Measurements from ENCODE around the gene NYNRIN. TPM values are rescaled to one million over a fixed set of nuclear protein-coding genes. Genes with fewer than 3 reads are reported as not detected.
"Not testable (repeated sequence)": the region's sequence is repeated elsewhere in the genome, so short reads cannot be mapped to it uniquely, and the experiment has no call there.

The NYNRIN gene
- total RNA-seq: 6.1 TPM

DNA sequence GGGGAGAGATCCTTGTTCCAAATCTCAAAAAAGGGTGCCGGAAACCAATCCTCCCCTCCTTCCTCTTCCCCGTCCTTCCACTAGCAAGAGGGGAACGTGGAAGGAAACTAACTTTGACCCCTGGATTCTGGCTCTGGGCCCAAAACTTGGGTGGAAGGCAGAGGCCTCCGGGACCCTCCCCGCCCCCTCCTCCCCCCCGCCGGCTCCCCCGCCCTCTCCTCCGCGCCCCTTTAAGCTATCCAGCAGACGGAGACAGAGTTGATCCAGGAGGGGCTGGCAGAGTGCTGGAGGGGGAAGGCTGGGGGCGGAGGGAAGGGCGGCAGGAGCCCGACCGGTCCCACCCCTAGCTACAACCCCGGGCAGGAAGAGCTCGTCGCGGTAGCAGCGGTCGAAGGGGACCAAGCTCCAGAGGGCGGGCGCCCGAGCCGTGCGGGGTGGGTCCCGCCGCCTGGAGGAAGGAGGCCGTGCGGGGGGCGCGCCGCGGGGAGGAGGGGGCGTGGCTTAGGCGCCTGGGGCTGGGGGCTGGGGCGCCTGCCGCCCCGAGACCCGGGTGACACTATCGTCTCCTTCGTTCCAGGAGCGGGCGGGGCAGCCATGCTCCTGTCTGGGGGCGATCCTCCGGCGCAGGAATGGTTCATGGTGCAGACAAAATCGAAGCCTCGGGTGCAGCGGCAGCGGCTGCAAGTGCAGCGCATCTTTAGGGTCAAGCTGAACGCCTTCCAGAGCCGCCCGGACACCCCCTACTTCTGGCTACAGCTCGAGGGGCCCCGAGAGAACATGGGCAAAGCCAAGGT, at the start of gene NYNRIN:
Gene NYNRIN (plus strand): TSS at position 351 of the 794 bp plus-strand sequence. CDS start 244 bp downstream, at position 595.
- peak; percentile 56 for ATAC-seq

DNA sequence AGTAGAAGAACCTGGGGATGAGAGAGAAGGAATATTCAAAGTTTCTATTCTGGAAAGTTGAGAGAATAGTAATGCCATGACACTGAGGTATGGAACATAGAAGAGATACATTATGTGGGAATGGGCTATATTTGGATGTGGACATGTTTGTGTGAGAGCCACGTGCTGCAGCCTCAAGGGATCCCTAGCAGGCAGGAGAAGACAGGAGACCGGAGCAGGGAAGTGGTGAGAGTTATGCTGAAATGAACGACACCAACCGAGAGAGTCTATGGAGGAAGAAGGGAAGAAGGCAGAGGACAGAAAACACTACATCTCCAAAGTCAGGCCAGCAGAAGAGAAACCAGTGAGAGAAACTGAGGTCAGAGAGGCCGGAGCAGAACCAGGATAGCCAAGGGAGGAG, 49.1 kb upstream of the NYNRIN start:
- no peak for ATAC-seq

DNA sequence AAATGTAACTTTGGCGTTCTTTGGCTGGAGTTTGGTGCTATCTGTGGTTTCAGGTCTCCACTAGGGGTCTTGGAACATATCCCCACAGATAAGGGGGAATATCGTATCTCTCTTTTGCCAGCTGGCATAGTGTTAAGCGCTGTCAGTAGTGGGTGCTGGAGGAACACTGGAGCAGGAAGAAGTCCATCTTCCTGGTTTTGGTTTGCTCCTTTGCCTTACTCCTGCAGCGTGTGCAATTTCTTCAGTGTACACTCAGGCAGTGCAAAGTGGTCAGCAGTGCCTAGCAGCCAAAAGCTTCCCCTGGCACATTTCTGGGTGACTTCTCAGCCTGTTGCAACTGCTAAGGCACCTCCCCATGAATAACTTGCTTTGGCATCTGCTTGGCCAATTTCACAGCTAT, 47.3 kb upstream of the NYNRIN start:
- ATAC-seq: peak; percentile 41

DNA sequence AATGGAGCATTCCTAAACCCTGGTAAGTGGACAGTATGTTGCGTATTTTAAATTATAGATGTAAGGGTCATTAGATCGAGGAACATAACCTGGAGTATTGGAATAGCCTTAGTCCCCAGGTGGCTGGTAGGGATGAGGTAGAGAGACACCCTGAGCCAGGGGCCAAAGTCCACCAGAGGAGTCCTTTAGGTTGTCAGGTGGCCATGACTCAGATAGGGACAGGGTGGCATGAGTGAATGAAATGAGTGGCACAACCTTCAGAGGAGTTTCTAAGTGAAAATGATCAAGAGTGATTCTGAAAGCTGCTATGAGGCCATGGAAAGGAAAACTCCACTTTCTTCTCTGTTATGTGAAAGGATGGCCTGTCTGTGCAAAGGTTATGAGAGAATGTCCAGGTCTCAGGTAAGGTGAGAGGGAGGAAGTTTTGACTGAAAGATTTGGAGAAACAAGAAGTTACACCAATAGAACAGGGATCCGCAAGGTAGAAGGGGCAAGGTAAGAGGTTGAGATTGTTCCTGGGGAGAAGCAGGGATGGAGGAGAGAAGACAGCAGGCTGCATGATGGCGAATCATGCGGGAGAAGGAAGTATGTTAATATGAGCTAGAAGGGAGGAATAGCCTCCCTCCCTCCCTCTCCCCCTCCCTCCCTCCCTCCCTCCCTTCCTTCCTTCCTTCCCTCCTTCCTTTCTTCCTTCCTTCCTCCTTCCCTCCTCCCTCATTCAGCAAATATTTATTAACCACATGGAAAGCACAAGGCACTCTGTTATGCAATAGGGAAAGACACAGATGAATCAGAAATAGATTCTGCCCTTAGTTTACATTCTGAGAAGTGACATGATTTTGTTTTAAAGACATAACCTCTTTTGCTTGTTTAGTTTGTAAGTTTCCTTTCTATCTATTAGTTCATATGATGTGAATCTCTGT, 45.0 kb upstream of the NYNRIN start:
- no peak for ATAC-seq

DNA sequence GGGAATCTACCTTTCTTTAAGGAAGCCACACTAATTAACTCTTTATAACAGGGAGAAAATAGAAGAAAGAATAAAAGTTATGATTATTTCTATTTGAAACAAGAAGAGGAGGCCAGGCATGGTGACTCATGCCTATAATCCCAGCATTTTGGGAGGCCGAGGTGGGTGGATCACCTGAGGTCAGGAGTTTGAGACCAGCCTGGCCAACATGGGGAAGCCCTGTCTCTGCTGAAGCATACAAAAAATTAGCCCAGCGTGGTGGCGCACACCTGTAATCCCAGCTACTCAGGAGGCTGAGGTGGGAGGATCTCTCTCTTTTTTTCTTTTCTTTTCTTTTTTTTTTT, 44.3 kb upstream of the NYNRIN start:
- not testable (repeated sequence) for ATAC-seq

DNA sequence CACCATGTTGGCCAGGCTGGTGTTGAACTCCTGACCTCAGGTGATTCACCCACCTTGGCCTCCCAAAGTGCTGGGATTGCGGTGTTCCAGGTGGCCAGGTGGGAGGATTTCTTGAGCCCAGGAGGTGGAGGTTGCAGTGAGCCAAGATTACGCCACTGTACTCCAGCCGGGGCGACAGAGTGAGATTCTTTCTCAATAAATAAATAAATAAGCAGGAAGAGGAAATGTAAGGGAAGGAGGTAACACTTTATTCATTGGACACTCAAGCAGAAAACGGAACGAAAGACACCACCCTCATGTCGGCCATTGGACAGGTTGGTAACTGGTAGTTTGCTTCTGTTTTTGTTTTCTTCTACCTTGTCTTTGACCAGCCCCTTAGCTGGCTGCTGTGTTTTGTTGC, 43.8 kb upstream of the NYNRIN start:
- no peak for ATAC-seq

DNA sequence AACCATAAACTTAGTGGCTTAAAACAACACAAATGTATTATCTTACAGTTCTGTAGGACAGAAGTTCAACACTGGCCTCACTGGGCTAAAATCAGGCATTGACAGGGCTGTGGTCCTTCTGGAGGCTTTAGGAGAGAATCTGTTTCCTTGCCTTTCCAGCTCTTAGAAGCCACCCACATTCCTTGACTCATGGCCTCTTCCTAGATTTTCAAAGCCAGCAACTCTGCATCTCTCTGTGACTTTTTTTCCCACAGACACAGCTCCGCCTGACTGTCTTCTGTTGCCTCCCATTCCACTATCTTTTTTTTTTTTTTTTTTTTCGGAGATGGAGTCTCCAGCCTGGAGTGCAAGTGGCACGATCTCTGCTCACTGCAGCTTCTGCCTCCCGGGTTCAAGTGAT, 42.6 kb upstream of the NYNRIN start:
- no peak for ATAC-seq

DNA sequence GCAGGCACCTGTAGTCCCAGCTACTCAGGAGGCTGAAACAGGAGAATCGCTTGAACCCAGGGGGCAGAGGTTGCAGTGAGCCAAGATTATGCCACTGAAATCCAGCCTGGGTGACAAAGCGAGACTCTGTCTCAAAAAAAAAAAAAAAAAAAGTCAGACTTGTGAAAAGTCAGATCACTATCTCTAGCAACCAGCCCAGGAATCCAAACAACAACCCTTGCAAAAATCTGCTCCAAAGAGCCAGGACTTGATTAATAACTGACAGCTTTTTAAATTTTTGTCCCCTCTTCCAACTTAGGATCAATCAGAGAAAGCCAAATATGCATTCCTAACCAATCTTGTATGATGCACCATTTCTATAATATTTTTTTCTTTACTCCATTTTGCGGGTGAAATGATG, 38.5 kb upstream of the NYNRIN start:
- no peak for ATAC-seq

DNA sequence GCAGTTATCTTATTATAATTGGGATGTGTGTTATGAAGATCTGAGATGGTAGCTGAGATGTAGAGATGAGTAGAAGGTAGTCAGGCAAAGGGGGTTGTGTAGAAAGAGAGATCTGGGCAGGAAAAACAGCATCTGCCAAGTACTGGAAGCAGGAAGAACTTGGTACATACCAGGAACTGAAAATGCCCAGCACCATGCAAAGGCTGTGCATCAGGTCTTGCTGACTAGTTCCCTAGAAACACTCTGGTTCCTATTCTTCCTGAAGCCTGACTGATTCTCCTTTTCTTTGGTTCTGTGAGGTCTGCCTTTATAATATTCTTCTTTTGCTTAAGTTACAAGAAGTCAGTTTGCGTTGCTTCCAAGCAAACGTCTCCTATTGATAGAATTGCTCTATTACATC, 37.5 kb upstream of the NYNRIN start:
- no peak for ATAC-seq

DNA sequence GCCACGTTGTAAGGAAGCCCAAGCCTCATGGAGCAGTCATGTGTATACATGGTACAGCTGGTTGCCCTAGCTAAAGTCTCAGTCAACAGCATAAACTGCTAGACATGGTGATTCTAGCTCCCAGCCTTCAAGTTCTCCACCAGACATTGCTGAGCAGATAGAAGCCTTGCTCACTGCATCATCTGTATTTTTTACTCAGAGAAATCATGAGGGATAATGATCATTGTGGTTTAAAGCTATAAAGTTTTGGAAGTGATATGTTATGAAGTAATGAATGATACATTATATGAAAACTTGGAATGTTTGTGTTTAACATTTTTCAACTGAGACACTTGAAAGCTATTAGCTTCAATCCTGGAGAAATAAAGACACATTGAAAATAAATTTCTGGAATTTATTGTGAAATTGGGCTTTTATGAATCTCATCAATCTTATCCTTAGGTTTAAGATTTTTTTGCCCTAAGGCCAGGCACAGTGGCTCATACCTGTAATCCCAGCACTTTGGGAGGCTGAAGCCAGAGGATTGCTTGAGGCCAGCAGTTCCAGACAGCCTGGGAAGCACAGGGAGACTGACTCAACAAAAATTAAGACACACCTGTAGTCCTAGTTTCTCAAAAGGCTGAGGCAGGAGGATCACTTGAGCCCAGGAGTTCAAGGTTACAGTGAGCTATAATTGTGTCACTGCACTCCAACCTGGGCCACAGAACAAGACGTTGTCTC, 36.4 kb upstream of the NYNRIN start:
- ATAC-seq: no peak

DNA sequence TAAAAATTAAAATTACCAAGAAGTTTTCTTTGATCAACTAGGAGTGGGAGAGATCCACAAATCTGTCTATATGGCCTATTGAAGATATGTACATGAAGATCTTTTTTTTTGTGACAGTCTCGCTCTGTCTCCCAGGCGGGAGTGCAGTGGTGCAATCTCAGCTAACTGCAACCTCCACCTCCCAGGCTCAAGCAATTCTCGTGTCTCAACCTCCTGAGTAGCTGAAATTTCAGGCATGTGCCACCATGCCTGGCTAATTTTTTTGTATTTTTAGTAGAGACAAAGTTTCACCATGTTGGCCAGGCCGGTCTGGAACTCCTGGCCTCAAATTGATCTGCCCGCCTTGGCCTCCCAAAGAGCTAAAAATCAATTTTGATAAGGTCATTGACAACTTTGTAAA, 35.4 kb upstream of the NYNRIN start:
- no peak for ATAC-seq

DNA sequence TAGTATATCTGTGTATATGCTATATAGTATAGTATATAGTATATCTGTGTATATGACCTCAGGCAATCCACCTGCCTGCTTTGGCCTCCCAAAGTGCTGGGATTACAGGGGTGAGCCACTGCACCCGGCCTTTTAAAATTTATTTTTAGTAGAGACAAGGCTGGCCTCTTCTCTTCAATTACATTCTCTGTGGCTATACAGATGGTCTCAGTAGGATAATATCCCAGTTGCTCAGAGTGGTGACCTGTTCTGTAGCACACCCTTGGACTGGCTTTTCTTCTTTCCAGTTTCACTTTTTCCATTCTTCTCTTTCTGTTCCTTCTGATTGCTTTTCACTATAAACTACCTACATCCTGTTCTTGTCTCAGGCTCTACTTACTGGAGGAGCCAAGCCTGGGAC, 34.0 kb upstream of the NYNRIN start:
- ATAC-seq: no peak

DNA sequence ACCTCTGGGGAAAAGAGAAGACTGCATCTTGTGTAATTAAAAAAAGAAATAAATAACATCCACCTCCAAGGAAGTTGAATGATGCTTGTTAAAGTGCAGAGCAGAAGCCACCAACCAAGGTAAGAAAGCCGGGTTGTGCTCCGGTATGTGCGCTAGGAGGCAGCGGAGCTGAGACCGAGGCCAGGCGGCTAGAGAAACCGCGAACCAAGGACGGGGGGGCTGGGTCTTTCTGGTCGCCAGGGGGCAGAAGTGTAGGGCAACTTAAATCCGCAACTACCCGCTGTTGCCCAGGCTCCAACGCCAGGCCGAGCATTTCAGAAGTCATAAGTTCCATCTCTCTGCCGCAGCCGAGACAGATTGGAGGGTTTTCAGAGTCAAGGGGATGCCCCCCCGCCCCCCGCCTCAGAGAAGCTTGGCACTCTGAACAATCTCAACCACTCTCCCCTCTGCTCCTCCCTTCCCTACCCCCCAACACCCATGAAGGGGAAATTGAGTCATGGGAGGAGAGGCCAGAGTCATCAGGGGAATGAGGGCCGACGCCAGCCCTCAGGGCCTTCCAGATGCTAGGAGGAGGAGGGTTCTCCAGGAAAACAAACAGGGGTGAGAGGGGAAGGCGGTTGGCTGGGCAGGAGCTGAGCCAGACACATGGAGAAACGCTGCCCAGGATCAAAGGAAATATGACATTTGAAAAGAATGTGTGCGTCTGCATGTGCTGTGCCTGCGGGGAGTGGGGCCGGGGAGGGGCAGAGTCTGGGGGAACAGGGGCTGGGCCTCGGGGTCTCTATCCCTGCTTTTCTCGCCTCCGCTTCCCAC, 33.0 kb upstream of the NYNRIN start:
- ATAC-seq: peak; percentile 72

DNA sequence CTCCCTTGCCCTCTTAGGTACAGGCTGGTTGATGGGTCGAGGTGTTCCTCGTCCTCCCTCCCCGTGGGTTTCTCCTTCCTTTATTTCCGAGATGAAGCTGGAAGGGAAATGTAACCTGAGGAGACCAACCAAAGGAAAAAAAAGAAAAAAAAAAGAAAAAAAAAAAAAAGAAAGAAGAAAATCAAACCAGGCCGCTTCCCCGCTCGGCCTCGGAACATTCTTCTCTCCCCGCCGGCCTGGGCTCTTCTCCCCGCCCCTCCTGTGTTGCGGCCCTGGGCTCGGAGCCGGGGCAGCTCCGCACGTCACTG, 32.4 kb upstream of the NYNRIN start:
- no peak for ATAC-seq

DNA sequence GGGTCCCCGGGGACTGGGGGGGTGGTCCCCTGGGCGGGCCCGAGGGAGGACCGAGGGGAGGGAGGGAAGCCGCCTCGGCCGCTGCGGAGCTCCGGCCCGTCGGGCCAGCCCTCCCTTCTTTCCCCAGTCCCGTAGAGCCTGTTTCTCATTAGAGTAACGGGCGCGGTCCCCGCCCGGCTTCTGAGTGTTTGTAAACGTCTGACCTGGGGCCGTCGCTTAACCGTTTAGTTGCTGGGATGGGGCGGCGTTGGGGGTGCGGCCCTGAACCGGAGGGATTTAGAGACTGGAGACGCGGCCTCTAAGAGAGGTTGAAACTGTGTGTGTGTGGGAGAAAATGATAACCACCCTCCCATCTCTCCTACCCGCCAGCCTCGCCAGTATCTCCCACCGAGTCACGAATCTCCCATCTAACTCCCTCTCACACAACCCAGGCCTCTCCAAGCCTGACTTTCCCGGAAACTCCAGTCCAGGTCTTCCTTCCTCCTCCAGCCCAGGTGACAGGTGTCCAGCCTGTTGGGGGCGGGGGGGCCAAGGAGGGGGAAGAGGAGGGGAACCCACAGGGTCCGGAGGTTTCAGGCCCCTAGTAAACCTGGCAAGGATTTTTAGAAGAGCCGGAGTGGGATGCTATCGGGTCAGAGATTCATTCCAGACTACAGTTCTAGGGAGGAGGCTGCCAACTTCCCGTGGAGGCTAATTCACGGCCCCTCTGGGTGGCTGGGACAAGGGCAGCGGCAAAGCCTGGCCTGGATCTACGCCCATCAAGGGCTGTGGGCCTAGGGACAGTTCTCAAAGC, 31.9 kb upstream of the NYNRIN start:
- ATAC-seq: peak; percentile 83

DNA sequence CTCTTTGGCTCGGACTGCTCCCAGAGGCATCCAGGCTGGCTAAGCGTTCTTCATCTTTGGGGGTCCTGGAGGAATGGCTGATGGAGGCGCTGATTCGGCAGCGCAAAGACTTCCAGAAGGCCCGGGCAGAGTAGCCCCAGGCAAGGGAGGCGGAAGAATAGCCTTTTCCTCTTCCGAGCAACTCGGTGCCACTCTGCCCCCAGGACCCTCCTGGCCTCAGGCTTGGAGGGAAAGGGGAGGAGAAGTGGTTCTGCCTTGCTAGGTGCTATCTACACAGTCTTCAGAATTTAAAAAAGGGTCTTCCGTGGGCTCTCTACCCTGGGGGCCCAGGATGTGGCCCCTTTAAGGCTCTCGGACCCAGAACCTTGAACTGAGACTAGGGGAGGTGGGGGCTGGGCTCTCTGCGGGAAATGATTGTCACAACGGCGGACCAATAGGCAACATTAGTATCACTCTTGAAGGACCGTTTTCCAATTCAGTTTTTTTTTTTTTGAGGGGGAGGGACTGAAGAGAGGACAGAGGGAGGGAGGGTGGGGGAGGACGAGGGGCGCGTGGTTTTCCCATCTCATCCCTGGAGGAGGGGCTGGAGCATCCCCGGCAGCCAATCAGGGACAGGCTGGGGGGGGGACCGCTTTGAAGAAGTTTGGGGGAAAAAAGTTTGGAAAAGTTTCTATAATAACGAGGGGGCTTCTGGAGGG, 31.1 kb upstream of the NYNRIN start, which contains the start of gene NFATC4:
Gene NFATC4 (plus strand): TSS at position 671 of the 698 bp plus-strand sequence. CDS start 157 bp downstream, outside the sequence.
- no peak for ATAC-seq

DNA sequence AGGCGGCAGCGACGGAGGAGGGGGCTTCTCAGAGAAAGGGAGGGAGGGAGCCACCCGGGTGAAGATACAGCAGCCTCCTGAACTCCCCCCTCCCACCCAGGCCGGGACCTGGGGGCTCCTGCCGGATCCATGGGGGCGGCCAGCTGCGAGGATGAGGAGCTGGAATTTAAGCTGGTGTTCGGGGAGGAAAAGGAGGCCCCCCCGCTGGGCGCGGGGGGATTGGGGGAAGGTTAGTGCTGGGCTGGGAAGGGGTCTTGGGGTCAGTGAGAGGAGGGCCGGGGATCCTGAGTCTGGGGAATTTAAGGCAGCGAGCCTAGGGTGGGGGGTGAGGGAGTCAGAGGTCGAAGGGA, 30.6 kb upstream of the NYNRIN start:
- ATAC-seq: no peak

DNA sequence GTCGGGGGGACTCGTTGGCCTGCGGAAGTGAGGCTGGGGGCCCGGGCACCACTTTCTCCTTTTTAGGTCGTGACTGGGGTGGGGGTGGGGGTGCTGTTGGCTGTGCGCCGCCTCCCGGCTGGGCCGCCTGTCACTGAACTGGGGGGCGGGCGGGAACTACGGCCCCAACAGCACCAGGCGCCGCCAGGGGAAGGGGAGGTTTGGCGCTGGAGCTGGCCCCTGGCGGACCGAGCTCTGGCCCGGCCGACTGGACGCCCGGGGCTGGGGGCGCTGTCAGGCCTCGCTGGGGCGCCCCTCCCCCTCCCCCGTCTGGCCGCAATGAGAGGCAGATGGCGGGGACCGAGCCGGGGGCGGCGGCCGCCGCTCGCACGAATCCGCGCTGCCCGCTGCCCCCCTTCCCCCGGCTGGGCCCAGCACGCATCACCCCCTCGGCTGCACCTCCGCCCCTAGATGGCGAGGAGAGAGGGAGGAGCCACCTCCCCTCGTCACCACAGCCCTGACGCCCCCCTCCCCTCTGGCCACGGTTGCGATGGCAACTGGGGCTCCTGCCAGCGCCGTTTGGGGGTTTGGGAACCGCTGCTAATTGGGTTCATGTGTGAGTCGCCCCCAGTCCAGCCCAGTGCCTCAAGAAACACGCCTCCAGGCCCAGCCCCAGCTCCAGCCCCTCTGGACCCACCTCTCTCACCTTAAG, 30.1 kb upstream of the NYNRIN start:
- ATAC-seq: no peak

DNA sequence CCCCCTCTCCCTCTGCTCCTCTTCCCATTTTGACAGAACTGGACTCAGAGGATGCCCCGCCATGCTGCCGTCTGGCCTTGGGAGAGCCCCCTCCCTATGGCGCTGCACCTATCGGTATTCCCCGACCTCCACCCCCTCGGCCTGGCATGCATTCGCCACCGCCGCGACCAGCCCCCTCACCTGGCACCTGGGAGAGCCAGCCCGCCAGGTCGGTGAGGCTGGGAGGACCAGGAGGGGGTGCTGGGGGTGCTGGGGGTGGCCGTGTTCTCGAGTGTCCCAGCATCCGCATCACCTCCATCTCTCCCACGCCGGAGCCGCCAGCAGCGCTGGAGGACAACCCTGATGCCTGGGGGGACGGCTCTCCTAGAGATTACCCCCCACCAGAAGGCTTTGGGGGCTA, 29.3 kb upstream of the NYNRIN start:
- ATAC-seq: no peak
